GM19438 (cell line): ENCODE measurements around the gene RAI1.
"Not testable (repeated sequence)": the region's sequence is repeated elsewhere in the genome, so short reads cannot be mapped to it uniquely, and the experiment has no call there.

Experiments
- ATAC-seq: cut with Tn5 transposase; IDR thresholded peaks from one replicate; pipeline ENCODE4 v1.9.1; 2021; ENCODE audit warnings: low read depth; ENCODE audit not compliant: unreplicated experiment

The RAI1 gene

GRCh38 chr17:17679243-17679642 is 2.0 kb upstream of the RAI1 start:
- no peak for ATAC-seq

- ATAC-seq, result no peak
These were observed 1.5 kb upstream of the RAI1 start for GRCh38 chr17:17679748-17680147.

- ATAC-seq, result no peak
These were observed 626 bp upstream of the RAI1 start for GRCh38 chr17:17680477-17681186.

- no peak for ATAC-seq
These were observed 560 bp downstream of the RAI1 start for GRCh38 chr17:17681744-17682292.

GRCh38 chr17:17682293-17682736 is 1.1 kb downstream of the RAI1 start:
- peak; percentile 53 for ATAC-seq

GRCh38 chr17:17682737-17683680 is 1.8 kb downstream of the RAI1 start:
- ATAC-seq, result peak; percentile 9

GRCh38 chr17:17683710-17684365 is 2.6 kb downstream of the RAI1 start:
- no peak for ATAC-seq

- ATAC-seq, result no peak
These were observed 3.9 kb downstream of the RAI1 start for GRCh38 chr17:17684906-17685774.

GRCh38 chr17:17685775-17686291 is 4.6 kb downstream of the RAI1 start:
- no peak for ATAC-seq

- ATAC-seq, result no peak
These were observed 8.1 kb downstream of the RAI1 start for GRCh38 chr17:17689312-17689711.

- not testable (repeated sequence) for ATAC-seq
These were observed 9.0 kb downstream of the RAI1 start for GRCh38 chr17:17690233-17690632.

GRCh38 chr17:17691468-17692263 is 10.4 kb downstream of the RAI1 start:
- ATAC-seq, result peak; percentile 40

GRCh38 chr17:17692353-17693252 is 11.3 kb downstream of the RAI1 start:
- no peak for ATAC-seq

GRCh38 chr17:17693253-17694168 is 12.3 kb downstream of the RAI1 start:
- ATAC-seq, result no peak

- peak; percentile 42 for ATAC-seq
These were observed 13.2 kb downstream of the RAI1 start for GRCh38 chr17:17694169-17695081.

- ATAC-seq, result no peak
These were observed 14.8 kb downstream of the RAI1 start for GRCh38 chr17:17696085-17696484.
